Amygdala (tissue), 56 donors: ENCODE measurements around the gene IL17REL.
A peak's percentile ranks its signal among the peaks of the same experiment; 100 is the strongest.

Experiments used
- DNase-seq, 56 donors: peaks; one replicate each; lab custom pipeline; 2025; lab: John Stamatoyannopoulos, UW

IL17REL gene

GRCh38 chr22:49970528-49971231 is 41.9 kb downstream of the IL17REL start:
- DNase-seq, result peak in 53 of 56 donors; percentile 37 to 98 (median 83)

GRCh38 chr22:49969751-49970527 is 42.6 kb downstream of the IL17REL start:
- DNase-seq, result no peak

GRCh38 chr22:49968831-49969661 is 43.5 kb downstream of the IL17REL start:
- no peak for DNase-seq

- DNase-seq, result peak in 1 of 56 donors; percentile 9
Observed at GRCh38 chr22:49968313-49968830, 44.2 kb downstream of the IL17REL start.

- DNase-seq, result peak in 28 of 56 donors; percentile 37 to 79 (median 58)
Observed at GRCh38 chr22:49967706-49968208, 44.8 kb downstream of the IL17REL start.

- peak in 4 of 56 donors; percentile 30 to 56 (median 35) for DNase-seq
Observed at GRCh38 chr22:49966774-49967705, 45.5 kb downstream of the IL17REL start.

- DNase-seq, result no peak
Observed at GRCh38 chr22:49966041-49966773, 46.4 kb downstream of the IL17REL start.

GRCh38 chr22:49965091-49966040 is 47.2 kb downstream of the IL17REL start:
- no peak for DNase-seq

- no peak for DNase-seq
Observed at GRCh38 chr22:49964136-49965090, 48.2 kb downstream of the IL17REL start.

GRCh38 chr22:49963647-49964026 is 48.9 kb downstream of the IL17REL start:
- no peak for DNase-seq

- no peak for DNase-seq
Observed at GRCh38 chr22:49962751-49963646, 49.6 kb downstream of the IL17REL start.

- DNase-seq, result peak in 45 of 56 donors; percentile 16 to 83 (median 60)
Observed at GRCh38 chr22:49962012-49962750, 50.4 kb downstream of the IL17REL start.

- no peak for DNase-seq
Observed at GRCh38 chr22:49961601-49962011, 51.0 kb downstream of the IL17REL start.

- DNase-seq, result peak in 4 of 56 donors; percentile 21 to 51 (median 45)
Observed at GRCh38 chr22:49961005-49961600, 51.5 kb downstream of the IL17REL start.
